Ishikawa (cell line): ENCODE results near the gene CFAP97D1.

Experiments used
- CEBPB ChIP-seq: IDR thresholded peaks from 2 replicates; pipeline ENCODE4 v1.6.1; 2012
- CREB1 ChIP-seq: IDR thresholded peaks from 2 replicates; pipeline ENCODE4 v1.6.1; 2012; ENCODE audit warnings: low read depth
- RAD21 ChIP-seq: IDR thresholded peaks from 2 replicates; pipeline ENCODE4 v1.6.1; 2012; ENCODE audit warnings: low read depth
- TF ChIP-seq, protein P1 (sequence below): IDR thresholded peaks from 2 replicates; pipeline ENCODE4 v1.6.1; 2012

DNA sequence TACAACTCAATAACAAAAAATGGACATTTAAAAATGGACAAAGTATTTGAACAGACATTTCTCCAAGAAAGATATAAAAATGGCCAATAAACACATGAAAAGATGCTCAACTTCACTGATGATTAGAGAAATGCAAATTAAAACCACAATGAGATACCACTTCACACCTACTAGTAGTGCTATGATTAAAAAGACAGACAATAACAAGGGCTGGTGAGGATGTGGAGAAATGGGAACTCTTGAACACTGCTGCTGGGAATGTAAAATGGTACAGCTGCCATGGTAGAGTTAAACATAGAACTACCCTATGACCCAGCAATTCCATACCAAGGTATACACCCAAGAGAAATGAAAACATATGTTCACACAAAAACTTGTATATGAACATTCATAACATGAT lies 24.9 kb downstream of the CFAP97D1 start:
- TF ChIP-seq CEBPB (no peak), RAD21 (no peak), CREB1 (no peak)
- TF ChIP-seq, protein P1, sequence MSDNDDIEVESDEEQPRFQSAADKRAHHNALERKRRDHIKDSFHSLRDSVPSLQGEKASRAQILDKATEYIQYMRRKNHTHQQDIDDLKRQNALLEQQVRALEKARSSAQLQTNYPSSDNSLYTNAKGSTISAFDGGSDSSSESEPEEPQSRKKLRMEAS = no peak
